Nephron progenitor cell (in vitro differentiated cells): ENCODE data around the gene CCDC33.
A peak's percentile ranks its signal among the peaks of the same experiment; 100 is the strongest.

Experiments
- DNase-seq: peaks from one replicate; pipeline ENCODE4 v3.0.0; 2021
- H3K27ac Mint-ChIP-seq: 2 replicates; pipeline ENCODE4 v1.8.0; 2021; ENCODE audit warnings: mild to moderate bottlenecking, moderate library complexity, mixed read lengths
- H3K27me3 Mint-ChIP-seq: 2 replicates; pipeline ENCODE4 v1.8.0; 2021; ENCODE audit warnings: mild to moderate bottlenecking, low read depth, mixed read lengths; ENCODE audit not compliant: poor library complexity
- H3K36me3 Mint-ChIP-seq: 2 replicates; pipeline ENCODE4 v1.8.0; 2021; ENCODE audit warnings: low read depth, mixed read lengths
- H3K4me1 Mint-ChIP-seq: 2 replicates; pipeline ENCODE4 v1.8.0; 2021; ENCODE audit warnings: mixed read lengths
- H3K4me3 Mint-ChIP-seq: 2 replicates; pipeline ENCODE4 v1.8.0; 2021; ENCODE audit warnings: mild to moderate bottlenecking, moderate library complexity, mixed read lengths
- H3K9me3 Mint-ChIP-seq: 2 replicates; pipeline ENCODE4 v1.8.0; 2021; ENCODE audit warnings: mild to moderate bottlenecking, moderate library complexity, mixed read lengths
- CTCF ChIP-seq: fragments of 200-600 bp; sonication (generic); IDR thresholded peaks from 2 replicates; pipeline ENCODE4 v1.5.0; 2021; ENCODE audit warnings: antibody characterized with exemption

Gene CCDC33

GRCh38 chr15:74206801-74207281, 29.3 kb upstream of the CCDC33 start:
- no peak for TF ChIP-seq CTCF
- H3K9me3 Mint-ChIP-seq: no peaks in the 10 kb centered on the region
- peak overlapping the region; percentile 55 for H3K4me3 Mint-ChIP-seq
- peaks cover 100% of the 10 kb centered on the region for H3K4me1 Mint-ChIP-seq
- H3K27me3 Mint-ChIP-seq: peaks cover 6% of the 10 kb centered on the region
- peaks cover 4% of the 10 kb centered on the region for H3K36me3 Mint-ChIP-seq
- H3K27ac Mint-ChIP-seq: peak overlapping the region; percentile 96
- no peak for DNase-seq

- Mint-ChIP-seq H3K9me3 (no peaks in the 10 kb centered on the region), H3K36me3 (peaks cover 6% of the 10 kb centered on the region), H3K4me1 (peaks cover 100% of the 10 kb centered on the region), H3K4me3 (peak overlapping the region; percentile 72), H3K27ac (peak overlapping the region; percentile 96), H3K27me3 (peaks cover 5% of the 10 kb centered on the region)
- no peak for DNase-seq
- TF ChIP-seq CTCF: no peak
These were observed 28.3 kb upstream of the CCDC33 start for GRCh38 chr15:74207652-74208440.

- no peak for TF ChIP-seq CTCF
- no peak for DNase-seq
- Mint-ChIP-seq H3K9me3 (no peaks in the 10 kb centered on the region), H3K4me1 (peaks cover 100% of the 10 kb centered on the region), H3K36me3 (peaks cover 6% of the 10 kb centered on the region), H3K27ac (peak overlapping the region; percentile 96), H3K4me3 (peak overlapping the region; percentile 72), H3K27me3 (peaks cover 5% of the 10 kb centered on the region)
These were observed 27.6 kb upstream of the CCDC33 start for GRCh38 chr15:74208496-74208895.

GRCh38 chr15:74208901-74209559, 27.1 kb upstream of the CCDC33 start:
- H3K36me3 Mint-ChIP-seq: peaks cover 6% of the 10 kb centered on the region
- no peak for TF ChIP-seq CTCF
- H3K4me1 Mint-ChIP-seq: peaks cover 100% of the 10 kb centered on the region
- H3K27me3 Mint-ChIP-seq: peaks cover 5% of the 10 kb centered on the region
- H3K27ac Mint-ChIP-seq: peak overlapping the region; percentile 96
- peak overlapping the region; percentile 72 for H3K4me3 Mint-ChIP-seq
- no peaks in the 10 kb centered on the region for H3K9me3 Mint-ChIP-seq
- DNase-seq: peak; percentile 64

GRCh38 chr15:74209560-74209958, 26.6 kb upstream of the CCDC33 start:
- peak overlapping the region; percentile 72 for H3K4me3 Mint-ChIP-seq
- no peak for DNase-seq
- H3K27me3 Mint-ChIP-seq: peaks cover 5% of the 10 kb centered on the region
- H3K9me3 Mint-ChIP-seq: no peaks in the 10 kb centered on the region
- H3K36me3 Mint-ChIP-seq: peaks cover 6% of the 10 kb centered on the region
- H3K27ac Mint-ChIP-seq: peak overlapping the region; percentile 96
- no peak for TF ChIP-seq CTCF
- peaks cover 100% of the 10 kb centered on the region for H3K4me1 Mint-ChIP-seq
